C4-2B (cell line): Measurements from ENCODE around the gene PIWIL1.

ENCODE experiments used
- ZFX ChIP-seq: fragments of 450-650 bp; IDR thresholded peaks from 2 replicates; pipeline ENCODE4 v1.6.1; 2017
- TF ChIP-seq, protein P1 (sequence below): fragments of 450-650 bp; conservative IDR thresholded peaks from 2 replicates; pipeline ENCODE4 v1.5.1; 2017; ENCODE audit warnings: mild to moderate bottlenecking

DNA sequence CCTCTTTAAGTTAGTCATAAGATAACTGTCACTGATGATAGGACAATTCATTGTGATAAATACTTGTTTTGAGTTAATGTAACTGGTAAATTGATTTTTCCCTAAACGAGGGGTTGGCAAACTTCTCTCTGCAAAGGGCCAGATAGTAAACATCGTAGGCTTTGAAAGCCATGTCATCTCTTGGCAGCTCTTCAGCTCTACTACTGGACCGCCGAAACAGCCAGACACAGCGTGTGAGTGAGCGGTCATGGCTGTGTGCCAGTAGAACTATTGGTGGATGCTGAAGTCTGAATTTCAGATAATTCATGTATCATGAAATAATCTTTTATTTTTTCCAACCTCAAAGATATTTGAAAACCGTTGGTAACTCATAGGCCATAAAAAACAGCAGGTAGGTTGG lies 9.9 kb downstream of the PIWIL1 start:
- TF ChIP-seq ZFX, result no peak
- TF ChIP-seq, protein P1, sequence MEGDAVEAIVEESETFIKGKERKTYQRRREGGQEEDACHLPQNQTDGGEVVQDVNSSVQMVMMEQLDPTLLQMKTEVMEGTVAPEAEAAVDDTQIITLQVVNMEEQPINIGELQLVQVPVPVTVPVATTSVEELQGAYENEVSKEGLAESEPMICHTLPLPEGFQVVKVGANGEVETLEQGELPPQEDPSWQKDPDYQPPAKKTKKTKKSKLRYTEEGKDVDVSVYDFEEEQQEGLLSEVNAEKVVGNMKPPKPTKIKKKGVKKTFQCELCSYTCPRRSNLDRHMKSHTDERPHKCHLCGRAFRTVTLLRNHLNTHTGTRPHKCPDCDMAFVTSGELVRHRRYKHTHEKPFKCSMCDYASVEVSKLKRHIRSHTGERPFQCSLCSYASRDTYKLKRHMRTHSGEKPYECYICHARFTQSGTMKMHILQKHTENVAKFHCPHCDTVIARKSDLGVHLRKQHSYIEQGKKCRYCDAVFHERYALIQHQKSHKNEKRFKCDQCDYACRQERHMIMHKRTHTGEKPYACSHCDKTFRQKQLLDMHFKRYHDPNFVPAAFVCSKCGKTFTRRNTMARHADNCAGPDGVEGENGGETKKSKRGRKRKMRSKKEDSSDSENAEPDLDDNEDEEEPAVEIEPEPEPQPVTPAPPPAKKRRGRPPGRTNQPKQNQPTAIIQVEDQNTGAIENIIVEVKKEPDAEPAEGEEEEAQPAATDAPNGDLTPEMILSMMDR, result no peak
